CD4-positive, alpha-beta T cell treated with Interleukin-15 for 4 hours (primary cell): ENCODE measurements around the gene CALHM1.
"Not testable (repeated sequence)": the region's sequence is repeated elsewhere in the genome, so short reads cannot be mapped to it uniquely, and the experiment has no call there.

Experiments used
- DNase-seq: peaks from one replicate; pipeline ENCODE4 v3.0.0-alpha.2; 2020; ENCODE audit warnings: low spot score

Gene CALHM1, protein sequence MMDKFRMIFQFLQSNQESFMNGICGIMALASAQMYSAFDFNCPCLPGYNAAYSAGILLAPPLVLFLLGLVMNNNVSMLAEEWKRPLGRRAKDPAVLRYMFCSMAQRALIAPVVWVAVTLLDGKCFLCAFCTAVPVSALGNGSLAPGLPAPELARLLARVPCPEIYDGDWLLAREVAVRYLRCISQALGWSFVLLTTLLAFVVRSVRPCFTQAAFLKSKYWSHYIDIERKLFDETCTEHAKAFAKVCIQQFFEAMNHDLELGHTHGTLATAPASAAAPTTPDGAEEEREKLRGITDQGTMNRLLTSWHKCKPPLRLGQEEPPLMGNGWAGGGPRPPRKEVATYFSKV

DNA sequence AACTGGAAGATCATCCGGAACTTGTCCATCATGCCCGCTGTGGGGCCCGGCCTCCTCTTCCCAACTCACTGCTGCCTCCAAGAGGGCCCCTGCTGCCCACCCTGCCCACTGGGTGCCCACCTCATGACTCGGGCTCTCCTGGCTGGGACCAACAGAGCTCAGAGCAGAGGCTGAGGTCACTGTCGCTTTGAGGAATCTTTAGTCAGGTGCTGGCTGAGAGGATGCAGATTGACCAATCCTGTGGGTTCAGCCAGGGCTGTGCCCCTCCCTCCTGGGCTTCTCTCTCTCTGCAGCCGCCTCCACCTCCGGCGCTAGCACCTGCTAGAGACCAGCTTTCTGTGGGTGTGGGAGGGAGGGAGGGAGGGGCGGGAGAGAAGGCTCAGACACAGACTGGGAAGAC is at the start of gene CALHM1:
Gene CALHM1, minus strand, starts transcription at position 181 of the 400 bp plus-strand sequence. Its CDS starts 149 bp downstream, at position 32.
- DNase-seq = no peak

DNA sequence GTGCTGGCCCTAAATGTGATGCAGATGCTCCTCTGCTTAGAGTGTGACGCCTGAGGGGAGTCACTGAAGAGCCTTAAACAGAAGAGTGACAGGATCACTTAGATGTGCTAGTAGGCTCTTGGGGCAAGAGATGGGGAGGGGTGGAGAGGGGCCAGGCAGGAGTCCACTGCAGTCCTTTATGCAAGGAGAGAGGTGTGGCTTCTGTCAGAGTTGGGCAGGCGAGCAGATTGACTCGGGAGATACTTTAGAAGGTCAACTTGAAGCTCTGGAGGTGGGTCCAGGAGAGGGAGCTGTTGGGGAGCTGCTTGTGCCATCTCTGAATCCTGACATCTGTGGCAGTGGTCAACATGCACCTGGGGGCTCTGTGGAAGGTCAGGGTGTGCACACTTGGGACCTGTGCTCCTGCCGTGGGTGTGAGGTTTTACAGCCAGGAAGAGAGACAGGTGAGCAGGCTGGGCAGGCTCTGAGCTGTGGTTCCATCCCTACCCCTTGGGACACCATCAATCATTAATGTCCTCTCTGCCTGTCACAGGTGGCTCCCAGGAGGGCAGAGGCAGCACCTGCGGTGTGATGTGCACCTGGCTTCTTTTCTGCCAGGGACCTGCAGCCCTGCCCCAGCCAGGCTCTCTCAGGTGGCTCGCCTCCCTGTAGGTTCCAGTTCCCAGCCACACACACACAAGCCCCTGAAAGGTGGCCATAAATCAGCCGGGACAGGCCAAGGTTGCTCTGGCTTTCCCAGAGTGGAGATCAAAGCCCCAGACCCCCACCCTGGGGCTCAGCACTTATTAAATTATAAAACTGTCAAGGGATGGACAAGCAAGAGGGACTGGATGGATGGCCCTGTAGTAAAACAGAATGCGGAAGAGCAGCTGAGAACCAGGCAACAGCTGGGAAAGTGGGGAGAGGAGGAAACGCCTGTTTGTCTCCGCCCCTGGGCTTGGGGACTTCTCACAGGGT is 48.8 kb upstream of the CALHM1 start:
- DNase-seq = no peak

DNA sequence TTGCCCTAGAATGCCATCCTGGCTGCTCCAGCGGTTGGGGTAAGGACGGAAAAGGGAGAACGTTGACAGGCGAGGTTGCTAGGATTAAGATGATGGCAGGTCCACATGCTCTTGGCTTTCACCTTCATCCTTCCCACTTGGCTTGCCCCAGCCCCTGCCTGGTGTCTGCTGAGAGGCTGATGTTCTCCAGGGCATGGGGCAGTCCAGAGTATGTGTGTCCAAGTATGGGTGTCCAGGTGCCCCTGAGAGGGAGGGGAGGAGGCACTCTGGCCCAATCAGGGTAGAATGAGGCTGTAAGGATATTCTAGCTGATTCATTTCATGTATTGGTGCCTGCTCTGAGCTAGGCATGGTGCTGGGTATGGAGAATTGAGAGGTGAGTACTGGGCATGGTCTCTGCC is 47.4 kb upstream of the CALHM1 start:
- no peak for DNase-seq

DNA sequence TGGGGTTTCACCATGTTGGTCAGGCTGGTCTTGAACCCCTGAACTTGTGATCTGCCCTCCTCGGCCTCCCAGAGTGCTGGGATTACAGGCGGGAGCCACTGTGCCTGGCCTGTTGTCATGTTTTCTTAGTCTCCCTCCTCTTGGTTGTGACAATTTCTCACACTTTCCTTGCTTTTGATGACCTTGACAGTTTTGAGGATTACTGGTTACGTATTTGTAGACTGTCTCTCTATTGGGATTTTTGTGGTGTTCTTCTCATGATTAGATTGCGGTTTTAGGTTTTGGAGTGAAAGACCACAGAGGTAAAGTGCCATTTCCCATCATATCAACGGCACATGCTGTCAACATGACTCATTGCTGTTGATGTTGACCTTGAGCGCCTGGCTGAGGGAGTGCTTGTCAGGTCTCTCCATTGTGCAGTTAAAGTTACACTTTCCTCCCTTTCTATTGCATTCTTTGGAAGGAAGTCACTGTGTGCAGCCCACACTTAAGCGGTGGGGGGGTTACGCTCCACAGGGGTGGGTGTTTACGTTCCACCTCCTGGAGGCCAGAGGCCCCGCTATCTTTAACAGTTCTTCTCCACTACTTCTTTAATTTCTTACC is 45.6 kb upstream of the CALHM1 start:
- DNase-seq = peak; percentile 47

DNA sequence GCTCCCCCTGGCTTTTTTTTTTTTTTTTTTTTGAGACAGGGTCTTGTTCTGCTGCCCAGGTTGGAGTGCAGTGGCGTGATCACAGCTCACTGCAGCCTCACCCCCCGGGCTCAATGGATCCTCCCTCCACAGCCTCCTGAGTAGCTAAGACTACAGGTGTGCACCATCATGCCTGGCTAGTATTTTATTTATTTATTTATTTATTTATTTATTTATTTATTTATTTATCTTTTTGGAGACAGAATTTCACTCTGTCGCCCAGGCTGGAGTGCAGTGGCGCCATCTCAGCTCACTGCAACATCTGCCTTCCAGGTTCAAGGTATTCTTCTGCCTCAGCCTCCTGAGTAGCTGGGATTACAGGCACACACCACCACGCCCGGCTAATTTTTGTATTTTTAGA is 45.1 kb upstream of the CALHM1 start:
- not testable (repeated sequence) for DNase-seq

DNA sequence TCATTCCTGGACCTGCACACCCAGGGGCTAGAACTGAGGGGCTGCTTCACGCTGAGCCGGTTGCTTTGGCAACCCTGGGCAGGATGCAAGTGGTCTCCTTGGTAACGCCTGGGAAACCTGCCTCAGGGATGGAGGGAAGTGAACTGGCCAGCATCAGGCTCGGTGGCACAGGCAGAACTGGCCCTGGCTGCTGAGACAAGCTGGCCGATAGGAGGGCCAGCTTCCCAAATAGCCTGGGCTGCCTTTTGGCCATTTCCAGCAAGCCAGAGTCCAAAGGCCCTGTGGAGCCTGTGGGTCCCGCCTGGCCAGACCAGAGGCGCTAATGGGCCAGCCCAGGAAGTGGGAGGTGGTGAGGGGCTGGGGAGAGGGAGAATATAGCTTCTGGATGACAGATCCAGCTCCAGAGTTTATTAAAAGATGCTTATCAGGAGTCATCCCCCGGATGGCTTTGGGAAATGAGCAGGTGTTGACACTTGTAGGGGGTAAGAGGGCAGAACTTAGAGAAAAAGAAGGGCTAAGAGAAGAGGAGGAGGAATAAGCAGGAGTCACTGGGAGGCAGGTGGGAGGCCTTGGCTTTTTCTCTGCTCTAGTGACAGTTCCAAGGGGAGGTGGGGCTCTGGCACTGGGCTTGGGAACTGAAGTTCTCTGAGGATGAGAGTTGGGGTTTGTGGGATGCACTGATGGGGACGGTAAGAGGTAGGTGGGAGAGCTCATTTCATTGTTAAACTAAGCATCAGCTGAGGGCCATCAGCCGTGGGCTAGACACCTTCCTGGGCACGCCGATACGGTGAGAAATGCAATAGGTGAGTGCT is 44.4 kb upstream of the CALHM1 start:
- DNase-seq = no peak

DNA sequence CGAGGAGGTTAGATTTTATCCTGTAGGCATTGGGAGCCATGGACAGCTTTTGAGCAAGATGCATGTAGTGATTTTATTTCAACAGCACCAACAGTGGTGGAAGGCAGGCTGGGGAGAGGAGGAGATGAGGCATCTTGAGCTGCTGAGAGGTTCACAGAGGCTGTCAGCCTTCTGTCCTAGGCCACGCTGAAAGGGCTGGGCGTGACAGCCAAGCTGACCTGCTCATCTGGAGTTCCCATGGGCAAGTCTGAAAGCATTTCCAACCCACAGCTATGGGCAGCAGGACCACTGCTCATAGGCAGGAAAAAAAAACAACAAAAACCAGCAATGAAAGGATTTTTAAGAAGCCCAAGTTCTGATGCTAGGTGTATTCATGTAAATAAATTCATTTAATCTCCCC is 42.5 kb upstream of the CALHM1 start:
- DNase-seq = no peak

DNA sequence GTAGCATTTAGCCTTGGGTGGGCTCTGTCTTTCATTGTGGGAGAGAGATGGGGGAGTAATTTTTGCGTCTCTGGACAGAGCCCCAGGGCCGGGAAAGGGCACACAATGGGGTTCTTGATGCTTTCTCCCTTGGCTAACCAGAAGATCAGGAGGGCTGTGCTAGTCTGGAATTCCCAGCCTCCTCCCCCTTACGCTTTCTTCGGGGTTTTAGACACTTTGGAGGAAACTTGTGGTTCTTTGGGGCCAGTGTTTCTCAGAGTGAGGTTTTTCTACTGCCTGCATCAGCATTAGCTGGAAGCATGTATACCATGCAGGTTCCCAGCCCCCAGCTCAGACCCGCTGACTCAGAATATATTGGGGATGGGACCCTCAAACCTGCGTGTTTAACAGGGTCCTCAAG is 41.8 kb upstream of the CALHM1 start:
- no peak for DNase-seq

DNA sequence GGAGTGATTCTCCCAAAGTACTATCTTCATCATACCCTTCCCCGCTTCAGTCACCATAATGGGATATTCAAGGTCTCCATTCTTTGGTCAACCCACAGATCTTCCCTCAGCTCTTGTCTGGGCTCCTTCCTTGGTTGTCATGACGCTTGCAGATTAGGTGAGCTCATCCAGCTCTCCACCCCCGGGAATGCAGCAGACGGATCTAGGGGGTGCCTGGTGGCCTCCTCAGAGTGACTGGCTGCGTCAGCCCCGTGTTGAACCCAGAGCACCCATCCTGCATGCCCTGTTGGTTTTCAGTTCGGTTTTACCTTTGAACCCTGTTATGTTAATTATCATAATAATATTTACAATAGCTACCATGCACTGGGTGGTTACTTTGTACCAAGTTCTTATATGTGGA is 41.2 kb upstream of the CALHM1 start:
- DNase-seq = no peak

DNA sequence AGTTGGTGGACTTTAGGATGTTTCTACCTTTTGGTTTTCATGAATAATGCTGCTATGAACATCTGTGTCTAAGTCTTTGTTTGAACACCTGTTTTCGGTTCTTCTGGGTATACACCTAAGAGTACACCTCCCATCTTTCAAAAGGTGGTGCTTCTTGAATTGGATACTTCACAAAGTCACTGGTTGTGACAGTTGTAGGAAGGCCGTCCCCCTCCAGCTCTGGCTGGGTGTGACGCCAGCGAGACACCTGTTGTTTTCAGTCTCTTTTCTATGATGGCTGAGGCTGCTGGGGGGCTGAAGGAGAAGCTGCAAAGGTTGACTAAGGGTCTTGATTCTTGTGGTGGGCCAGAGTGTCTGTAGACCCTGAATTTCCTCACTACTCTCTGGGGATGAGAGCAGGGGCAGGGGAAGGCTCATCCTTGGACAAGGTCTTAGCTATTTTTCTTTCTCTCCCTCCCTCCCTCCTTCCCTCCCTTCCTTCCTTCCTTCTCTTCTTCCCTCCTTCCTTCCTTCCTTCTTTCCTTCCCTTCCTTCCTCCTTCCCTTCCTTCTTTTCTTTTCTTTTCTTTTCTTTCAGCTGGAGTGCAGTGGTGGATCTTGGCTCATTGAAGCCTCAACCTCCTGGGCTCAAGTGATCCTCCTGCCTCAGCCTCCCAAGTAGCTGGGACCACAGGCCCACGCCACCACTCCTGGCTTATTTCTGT is 40.4 kb upstream of the CALHM1 start:
- DNase-seq = no peak

DNA sequence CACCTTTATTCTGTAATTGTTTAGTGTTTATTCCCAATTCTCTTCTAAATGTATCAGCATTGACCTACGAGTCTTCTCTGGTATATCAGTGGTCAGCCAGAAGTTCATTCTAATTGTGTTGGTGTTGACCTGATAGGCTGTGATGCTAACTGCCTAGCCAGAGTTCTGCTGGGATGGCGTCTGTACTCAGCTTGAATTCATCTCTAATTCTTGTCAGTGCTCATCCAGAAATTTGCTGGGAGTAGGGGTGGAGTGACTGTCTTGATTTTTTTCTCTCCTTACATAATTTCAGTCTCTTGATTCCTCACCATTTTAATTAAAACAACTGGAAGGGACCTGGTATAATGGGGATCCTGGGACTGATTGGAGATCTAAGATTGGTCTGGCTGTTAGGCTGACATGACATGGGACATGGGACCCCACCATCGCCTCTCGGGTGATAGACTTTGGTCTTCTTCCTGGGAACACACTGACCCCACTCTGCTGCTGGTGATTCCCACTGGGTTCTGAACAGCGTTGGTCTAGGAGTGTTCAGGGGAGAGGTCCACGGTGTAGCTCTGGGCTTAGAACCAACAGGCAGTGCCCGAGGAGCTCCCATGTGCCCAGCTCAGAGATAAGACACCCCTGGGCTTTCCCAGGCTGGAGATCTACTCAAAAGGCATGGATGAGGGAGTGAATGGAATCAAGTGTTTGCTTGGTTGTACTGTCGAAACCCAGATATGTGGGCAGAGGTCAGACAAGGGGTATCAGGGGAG is 38.6 kb upstream of the CALHM1 start:
- no peak for DNase-seq

DNA sequence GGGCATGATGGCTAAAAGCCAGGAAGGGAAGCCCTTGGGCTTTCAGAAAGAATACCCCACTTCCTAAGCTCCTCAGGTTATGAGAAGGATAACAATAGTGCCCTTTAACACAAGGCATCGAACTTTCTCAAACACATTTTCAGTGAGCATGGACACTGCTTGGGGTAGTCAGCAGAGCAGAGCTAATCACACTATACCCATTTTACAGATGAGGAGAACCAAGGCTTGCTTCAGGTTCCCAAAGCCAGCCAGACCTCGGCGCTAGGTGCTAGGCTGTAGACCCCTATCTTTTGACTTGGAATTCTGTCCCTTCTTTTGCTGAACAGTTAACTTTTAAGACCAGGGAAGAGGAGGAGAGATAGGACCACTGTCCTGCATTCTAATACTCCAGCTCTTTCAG is 36.6 kb upstream of the CALHM1 start:
- DNase-seq = no peak

DNA sequence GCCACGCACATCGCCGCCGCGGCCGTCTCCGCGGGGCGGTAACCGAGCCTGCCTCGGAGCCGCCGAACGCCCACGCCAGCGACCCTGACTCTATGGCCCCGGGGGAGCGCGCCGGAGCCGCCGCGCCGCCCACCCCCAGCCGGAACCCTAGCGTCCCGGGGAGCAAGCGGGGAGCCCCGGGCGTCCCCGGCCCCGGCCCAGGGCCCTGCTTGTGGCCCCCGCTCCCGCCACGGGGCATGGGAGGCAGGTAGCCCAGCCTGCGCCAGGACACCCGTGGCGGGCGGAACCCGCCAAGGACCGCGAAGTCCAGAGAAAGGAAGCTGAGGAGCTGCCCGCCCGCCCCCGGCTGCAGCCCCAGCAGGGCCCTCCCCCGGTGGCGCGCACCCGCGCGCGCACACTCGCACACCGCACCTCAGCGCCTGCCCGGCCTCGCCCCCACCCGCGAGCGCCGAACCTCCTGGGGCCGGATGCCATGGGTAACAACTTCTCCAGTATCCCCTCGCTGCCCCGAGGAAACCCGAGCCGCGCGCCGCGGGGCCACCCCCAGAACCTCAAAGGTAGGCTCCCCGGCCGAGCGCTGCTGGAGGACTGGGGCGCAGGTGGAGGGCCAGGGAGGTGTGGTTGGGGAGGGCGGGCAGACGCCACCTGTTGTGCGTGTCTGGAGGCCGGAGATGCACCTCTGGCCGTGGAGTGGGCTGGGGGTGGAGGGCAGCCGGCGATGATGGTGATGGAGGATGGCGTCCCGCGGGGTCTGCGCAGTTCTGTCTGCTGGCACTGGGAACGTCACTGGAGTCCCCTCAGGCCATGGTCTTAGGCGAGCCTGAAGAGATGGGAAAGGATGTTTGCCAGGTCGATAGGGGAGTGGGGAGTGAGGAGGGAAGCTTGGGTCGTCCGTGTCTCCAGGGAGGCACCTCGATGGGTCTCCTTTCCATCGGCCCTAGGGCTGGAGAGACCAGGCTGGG is 35.5 kb upstream of the CALHM1 start:
- DNase-seq = no peak

DNA sequence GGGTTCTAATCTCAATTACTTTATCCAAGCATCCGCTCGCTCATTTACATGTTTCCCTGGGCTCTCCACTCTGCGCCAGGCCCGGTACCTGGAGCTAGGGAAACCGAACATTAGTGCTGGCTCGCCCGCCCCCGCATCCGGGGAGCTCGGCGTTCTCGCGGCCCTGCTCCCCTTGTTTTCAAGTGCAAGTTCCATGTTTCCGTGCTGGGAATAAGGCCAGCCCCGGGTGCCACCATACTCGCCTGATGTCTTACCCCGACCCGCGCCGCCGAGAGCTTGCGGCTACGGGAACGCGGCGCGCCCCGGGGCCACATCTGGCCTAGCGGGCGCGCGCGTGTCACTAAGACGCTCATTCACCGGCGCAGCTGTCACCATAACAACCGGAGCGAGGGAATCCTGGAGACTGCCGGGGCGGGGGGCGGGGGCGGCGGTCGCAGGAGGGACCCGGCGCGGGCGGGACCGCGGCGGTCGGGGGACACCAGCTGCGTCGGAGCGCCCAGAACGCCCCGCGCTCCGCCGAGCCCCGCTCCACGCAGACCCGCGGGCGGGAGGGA is 34.7 kb upstream of the CALHM1 start, which contains the start of gene NEURL1:
Gene NEURL1, plus strand, starts transcription at position 344 of the 554 bp plus-strand sequence. CDS start 683 bp downstream, outside the sequence.
- no peak for DNase-seq

DNA sequence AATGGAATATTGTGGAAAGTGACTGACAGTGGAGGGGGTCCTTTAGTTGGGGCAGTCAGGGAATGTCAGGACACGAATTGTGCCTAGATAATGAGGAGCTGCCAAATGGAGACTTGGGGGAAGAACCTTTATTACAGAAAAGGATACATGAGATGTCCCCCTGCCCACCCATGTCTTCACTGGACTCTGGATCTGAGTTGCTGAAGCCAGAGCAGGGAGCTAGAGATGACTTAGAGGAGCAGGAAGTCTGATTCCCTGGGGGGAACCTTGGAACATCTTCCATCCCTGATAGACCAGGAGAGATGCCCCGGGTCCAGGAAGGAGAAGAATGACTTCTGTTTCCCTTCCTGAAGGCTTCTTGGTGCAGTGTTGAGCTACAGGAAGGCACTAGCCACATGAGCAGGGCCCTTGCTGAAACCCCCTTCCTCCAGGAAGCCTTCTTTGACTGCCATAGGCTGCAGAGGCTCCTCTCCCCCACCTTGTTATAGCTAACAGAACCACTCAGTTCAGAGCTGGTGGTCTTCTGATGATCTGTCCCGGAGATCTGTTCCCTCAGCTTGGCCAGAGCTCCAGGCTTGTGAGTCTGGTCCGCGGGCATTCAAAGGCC is 34.1 kb upstream of the CALHM1 start:
- no peak for DNase-seq

DNA sequence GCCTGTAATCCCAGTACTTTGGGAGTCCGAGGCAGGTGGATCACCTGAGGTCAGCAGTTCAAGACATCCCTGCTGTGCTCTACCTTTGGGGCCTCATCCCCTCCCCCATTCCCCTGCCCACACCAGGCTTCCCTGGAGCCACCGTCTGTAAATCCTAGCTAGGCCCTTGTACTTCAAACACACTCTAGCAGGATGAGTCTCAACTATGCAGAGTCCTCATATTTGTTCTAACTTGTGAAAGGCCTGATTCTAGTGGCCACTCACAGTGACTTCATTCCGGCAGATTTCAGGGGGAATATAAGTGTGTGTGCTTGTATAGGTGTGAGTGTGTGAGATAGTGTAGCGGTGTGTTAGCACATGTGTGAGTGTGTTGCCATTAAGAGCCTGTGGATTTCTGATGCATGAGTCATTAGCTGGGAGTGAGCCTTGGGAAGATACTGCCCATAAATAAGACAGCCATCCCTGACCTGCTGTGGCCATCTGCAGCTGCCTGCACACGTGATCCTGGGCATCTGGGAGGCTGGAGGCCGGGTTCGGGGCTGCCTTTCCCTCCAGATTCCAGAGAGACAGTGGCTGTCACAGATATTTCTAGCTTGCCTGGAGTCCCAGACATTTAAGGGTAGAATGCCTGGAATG is 33.1 kb upstream of the CALHM1 start:
- no peak for DNase-seq

DNA sequence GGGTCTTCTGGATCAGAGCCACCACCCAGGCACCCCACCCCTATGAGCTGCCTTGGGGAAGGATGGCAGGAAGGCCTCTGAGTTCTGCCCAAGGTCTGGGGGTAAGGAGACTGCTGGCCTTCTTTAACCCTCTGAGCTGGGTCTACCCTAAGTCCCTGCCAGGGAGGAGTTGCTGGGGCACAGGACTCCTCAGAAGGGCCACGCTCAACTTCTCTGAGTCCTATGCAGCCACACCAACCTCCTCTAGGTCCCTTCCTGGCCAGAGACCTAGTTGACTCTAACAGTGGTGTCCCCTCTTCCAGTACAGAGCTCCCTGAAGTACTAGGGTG is 32.2 kb upstream of the CALHM1 start:
- no peak for DNase-seq

DNA sequence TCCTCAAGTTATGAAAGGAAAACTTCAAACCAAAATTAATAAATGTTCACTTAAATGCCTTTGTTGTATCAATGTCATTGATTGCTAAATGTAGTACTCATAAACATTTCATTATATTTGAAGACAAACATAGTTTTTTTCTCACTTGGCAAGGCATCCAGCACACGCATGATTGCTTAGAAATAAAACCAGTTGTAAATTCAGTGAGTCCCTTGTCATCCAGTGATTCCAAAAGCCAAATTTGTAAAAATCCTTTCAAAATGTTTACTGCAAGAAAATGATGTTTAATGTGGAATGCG is 28.7 kb upstream of the CALHM1 start:
- no peak for DNase-seq
